ENCODE measurements around the gene PCSK6.

DNA sequence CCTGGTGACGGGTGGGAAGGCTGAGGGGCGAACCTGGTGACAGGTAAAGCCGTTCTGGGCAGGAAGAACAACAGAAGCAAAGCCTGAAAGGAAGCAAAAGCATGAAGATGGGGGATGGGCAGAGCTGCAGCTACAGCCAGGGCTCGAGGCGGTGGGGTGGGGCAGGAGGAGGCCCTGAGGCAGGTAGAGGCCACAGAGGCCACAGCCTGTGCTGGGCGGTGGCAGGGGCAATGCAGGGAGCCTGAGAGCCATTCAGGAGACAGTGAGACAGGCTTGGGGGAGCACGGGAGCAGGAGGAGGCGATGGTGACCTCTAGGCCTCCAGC is 8.2 kb downstream of the PCSK6 start:
- TF ChIP-seq, protein P1, sequence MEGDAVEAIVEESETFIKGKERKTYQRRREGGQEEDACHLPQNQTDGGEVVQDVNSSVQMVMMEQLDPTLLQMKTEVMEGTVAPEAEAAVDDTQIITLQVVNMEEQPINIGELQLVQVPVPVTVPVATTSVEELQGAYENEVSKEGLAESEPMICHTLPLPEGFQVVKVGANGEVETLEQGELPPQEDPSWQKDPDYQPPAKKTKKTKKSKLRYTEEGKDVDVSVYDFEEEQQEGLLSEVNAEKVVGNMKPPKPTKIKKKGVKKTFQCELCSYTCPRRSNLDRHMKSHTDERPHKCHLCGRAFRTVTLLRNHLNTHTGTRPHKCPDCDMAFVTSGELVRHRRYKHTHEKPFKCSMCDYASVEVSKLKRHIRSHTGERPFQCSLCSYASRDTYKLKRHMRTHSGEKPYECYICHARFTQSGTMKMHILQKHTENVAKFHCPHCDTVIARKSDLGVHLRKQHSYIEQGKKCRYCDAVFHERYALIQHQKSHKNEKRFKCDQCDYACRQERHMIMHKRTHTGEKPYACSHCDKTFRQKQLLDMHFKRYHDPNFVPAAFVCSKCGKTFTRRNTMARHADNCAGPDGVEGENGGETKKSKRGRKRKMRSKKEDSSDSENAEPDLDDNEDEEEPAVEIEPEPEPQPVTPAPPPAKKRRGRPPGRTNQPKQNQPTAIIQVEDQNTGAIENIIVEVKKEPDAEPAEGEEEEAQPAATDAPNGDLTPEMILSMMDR (IDR thresholded peaks at IDR 0.05; ENCODE audit: insufficient read depth, low read length), result no peak
- no peak for TF ChIP-seq POLR2AphosphoS5 (IDR thresholded peaks at IDR 0.05; ENCODE audit: low read depth)

All from HL-60 (cell line).